ENCODE measurements around the gene DRGX. TPM values are rescaled to one million over a fixed set of nuclear protein-coding genes. Genes with fewer than 3 reads are reported as not detected.

Gene DRGX
- total and polyA plus RNA-seq, 2 experiments from 2014 or later: 0.09 TPM; not detected in 1

GRCh38 chr10:49426490-49427360 is 30.8 kb upstream of the DRGX start:
- H2AFZ ChIP-seq: no peak overlapping the region
- H3K9me3 ChIP-seq (ENCODE audit: low read depth): no peaks in the 10 kb centered on the region
- 59 to 62% methylated on average over 9 of the region's 9 CpGs for WGBS, 2 experiments (ENCODE audit: low coverage in 1 of 2, low lambda C conversion rate in 2 of 2, missing lambda C conversion rate in 2 of 2)

GRCh38 chr10:49419005-49419404 is 23.1 kb upstream of the DRGX start:
- Histone ChIP-seq H3K79me2 (ENCODE audit: insufficient read depth) (no peaks in the 10 kb centered on the region), H2AFZ (no peak overlapping the region), H3K9me2 (ENCODE audit: insufficient read depth) (no peaks in the 10 kb centered on the region), H3F3A (ENCODE audit: insufficient read depth) (no peaks in the 10 kb centered on the region), H3K36me3 (ENCODE audit: low read depth) (no peaks in the 10 kb centered on the region), H3K27me3 (replicated peaks; ENCODE audit: insufficient read depth) (peaks cover 30% of the 10 kb centered on the region), H3K4me3 (no peak overlapping the region), H3K27ac (no peak overlapping the region), H3K4me2 (ENCODE audit: unreplicated experiment) (no peak overlapping the region), H3K9ac (no peak overlapping the region), H3K9me3 (ENCODE audit: low read depth) (no peaks in the 10 kb centered on the region), H3K4me1 (ENCODE audit: insufficient read depth) (no peaks in the 10 kb centered on the region), H4K20me1 (ENCODE audit: insufficient read depth) (no peaks in the 10 kb centered on the region)
- DNase-seq: no peak
- 51 to 58% methylated on average over 7 of the region's 7 CpGs for WGBS, 2 experiments (ENCODE audit: low coverage in 1 of 2, low lambda C conversion rate in 2 of 2, missing lambda C conversion rate in 2 of 2)
- TF ChIP-seq EZH2phosphoT487 (IDR thresholded peaks at IDR 0.05; ENCODE audit: insufficient read depth, low read depth): no peak
- no peak for TF ChIP-seq EZH2 (IDR thresholded peaks at IDR 0.05; ENCODE audit: insufficient read depth, poor library complexity, severe bottlenecking)
- in situ Hi-C loops (cut with MboI): no loop called here

More at GRCh38 chr10:49426490-49427360, 30.8 kb upstream of the DRGX start:
- Histone ChIP-seq H3K27ac (no peak overlapping the region), H3K4me3 (no peak overlapping the region), H3K36me3 (ENCODE audit: low read depth) (no peaks in the 10 kb centered on the region), H3K27me3 (replicated peaks; ENCODE audit: insufficient read depth) (no peaks in the 10 kb centered on the region), H3K9ac (no peak overlapping the region), H3K4me1 (ENCODE audit: insufficient read depth) (no peaks in the 10 kb centered on the region), H3K79me2 (ENCODE audit: insufficient read depth) (no peaks in the 10 kb centered on the region), H4K20me1 (ENCODE audit: insufficient read depth) (no peaks in the 10 kb centered on the region), H3F3A (ENCODE audit: insufficient read depth) (no peaks in the 10 kb centered on the region), H3K4me2 (ENCODE audit: unreplicated experiment) (no peak overlapping the region), H3K9me2 (ENCODE audit: insufficient read depth) (no peaks in the 10 kb centered on the region)
- no peak for DNase-seq
- TF ChIP-seq EZH2 (IDR thresholded peaks at IDR 0.05; ENCODE audit: insufficient read depth, poor library complexity, severe bottlenecking) (no peak), EZH2phosphoT487 (IDR thresholded peaks at IDR 0.05; ENCODE audit: insufficient read depth, low read depth) (no peak)
- in situ Hi-C loops (cut with MboI): no loop called here

- Histone ChIP-seq H3K4me2 (ENCODE audit: unreplicated experiment) (no peak overlapping the region), H3K9me2 (ENCODE audit: insufficient read depth) (no peaks in the 10 kb centered on the region), H3K27me3 (replicated peaks; ENCODE audit: insufficient read depth) (peaks cover 36% of the 10 kb centered on the region), H3K4me1 (ENCODE audit: insufficient read depth) (no peaks in the 10 kb centered on the region), H3F3A (ENCODE audit: insufficient read depth) (no peaks in the 10 kb centered on the region), H2AFZ (no peak overlapping the region), H4K20me1 (ENCODE audit: insufficient read depth) (no peaks in the 10 kb centered on the region), H3K9me3 (ENCODE audit: low read depth) (no peaks in the 10 kb centered on the region), H3K36me3 (ENCODE audit: low read depth) (no peaks in the 10 kb centered on the region), H3K9ac (no peak overlapping the region), H3K27ac (no peak overlapping the region), H3K4me3 (no peak overlapping the region), H3K79me2 (ENCODE audit: insufficient read depth) (no peaks in the 10 kb centered on the region)
- in situ Hi-C loops (cut with MboI): no loop called here
- peak; percentile 23 for DNase-seq
- WGBS, 2 experiments (ENCODE audit: low coverage in 1 of 2, low lambda C conversion rate in 2 of 2, missing lambda C conversion rate in 2 of 2): 95 to 97% methylated on average over 2 of the region's 2 CpGs
- no peak for TF ChIP-seq EZH2phosphoT487 (IDR thresholded peaks at IDR 0.05; ENCODE audit: insufficient read depth, low read depth)
- no peak for TF ChIP-seq EZH2 (IDR thresholded peaks at IDR 0.05; ENCODE audit: insufficient read depth, poor library complexity, severe bottlenecking)
These were observed 22.4 kb upstream of the DRGX start for GRCh38 chr10:49418328-49418727.

GRCh38 chr10:49418053-49418326 is 22.1 kb upstream of the DRGX start:
- in situ Hi-C loops (cut with MboI): no loop called here
- TF ChIP-seq EZH2 (IDR thresholded peaks at IDR 0.05; ENCODE audit: insufficient read depth, poor library complexity, severe bottlenecking): no peak
- TF ChIP-seq EZH2phosphoT487 (IDR thresholded peaks at IDR 0.05; ENCODE audit: insufficient read depth, low read depth): no peak
- Histone ChIP-seq H3K36me3 (ENCODE audit: low read depth) (no peaks in the 10 kb centered on the region), H3K79me2 (ENCODE audit: insufficient read depth) (no peaks in the 10 kb centered on the region), H3K9me3 (ENCODE audit: low read depth) (no peaks in the 10 kb centered on the region), H3K4me1 (ENCODE audit: insufficient read depth) (no peaks in the 10 kb centered on the region), H3K27ac (no peak overlapping the region), H2AFZ (no peak overlapping the region), H3K4me2 (ENCODE audit: unreplicated experiment) (no peak overlapping the region), H3F3A (ENCODE audit: insufficient read depth) (no peaks in the 10 kb centered on the region), H4K20me1 (ENCODE audit: insufficient read depth) (no peaks in the 10 kb centered on the region), H3K9me2 (ENCODE audit: insufficient read depth) (no peaks in the 10 kb centered on the region), H3K4me3 (no peak overlapping the region), H3K27me3 (replicated peaks; ENCODE audit: insufficient read depth) (peaks cover 36% of the 10 kb centered on the region), H3K9ac (no peak overlapping the region)
- no peak for DNase-seq
- WGBS, 2 experiments (ENCODE audit: low coverage in 1 of 2, low lambda C conversion rate in 2 of 2, missing lambda C conversion rate in 2 of 2): 55 to 83% methylated on average over 3 to 6 of the region's 6 CpGs

All from GM23248 (cell line).